ENCODE measurements around the gene GTF3A. TPM values are rescaled to one million over a fixed set of nuclear protein-coding genes. Genes with fewer than 3 reads are reported as not detected.

GTF3A gene
- total RNA-seq, 1 experiment from 2014 or later: 126 TPM

- Histone ChIP-seq H3K9me3 (ENCODE audit: low read depth, low read length, poor library complexity, severe bottlenecking) (no peaks in the 10 kb centered on the region), H3K4me1 (ENCODE audit: insufficient read depth, low read length, poor library complexity, severe bottlenecking) (no peaks in the 10 kb centered on the region), H3K27me3 (replicated peaks; ENCODE audit: insufficient read depth, low read depth, low read length, poor library complexity) (peaks cover 4% of the 10 kb centered on the region), H3K36me3 (ENCODE audit: insufficient read depth, low read length, poor library complexity, severe bottlenecking) (no peaks in the 10 kb centered on the region), H3K4me3 (ENCODE audit: low read depth, low read length, poor library complexity, severe bottlenecking) (no peak overlapping the region), H3K27ac (ENCODE audit: low read depth, low read length, poor library complexity, severe bottlenecking) (no peak overlapping the region)
- TF ChIP-seq EZH2 (IDR thresholded peaks at IDR 0.05; ENCODE audit: borderline replicate concordance, low read depth, low read length, poor library complexity, severe bottlenecking): no peak
- TF ChIP-seq CTCF (conservative IDR thresholded peaks at IDR 0.05; ENCODE audit: low read depth, low read length): no peak
- ChIA-PET CTCF (no interaction called here), POLR2A (ENCODE audit: low non-redundant PET) (no interaction called here)
- BruUV-seq (replicated peaks): no TSS peak
- DNase-seq (ENCODE audit: low spot score): no peak
- intact Hi-C loops (cut with micrococcal nuclease; ENCODE audit: unreplicated experiment): no loop called here
Measured at GRCh38 chr13:27470075-27470820, 45.8 kb downstream of the GTF3A start.

- Histone ChIP-seq H3K27ac (ENCODE audit: low read depth, low read length, poor library complexity, severe bottlenecking) (no peak overlapping the region), H3K4me3 (ENCODE audit: low read depth, low read length, poor library complexity, severe bottlenecking) (no peak overlapping the region), H3K27me3 (replicated peaks; ENCODE audit: insufficient read depth, low read depth, low read length, poor library complexity) (peaks cover 4% of the 10 kb centered on the region), H3K4me1 (ENCODE audit: insufficient read depth, low read length, poor library complexity, severe bottlenecking) (no peaks in the 10 kb centered on the region), H3K9me3 (ENCODE audit: low read depth, low read length, poor library complexity, severe bottlenecking) (no peaks in the 10 kb centered on the region), H3K36me3 (ENCODE audit: insufficient read depth, low read length, poor library complexity, severe bottlenecking) (no peaks in the 10 kb centered on the region)
- ChIA-PET POLR2A (ENCODE audit: low non-redundant PET) (no interaction called here), CTCF (no interaction called here)
- intact Hi-C loops (cut with micrococcal nuclease; ENCODE audit: unreplicated experiment): no loop called here
- BruUV-seq (replicated peaks): no TSS peak
- DNase-seq (ENCODE audit: low spot score): no peak
- TF ChIP-seq CTCF (conservative IDR thresholded peaks at IDR 0.05; ENCODE audit: low read depth, low read length) (no peak), EZH2 (IDR thresholded peaks at IDR 0.05; ENCODE audit: borderline replicate concordance, low read depth, low read length, poor library complexity, severe bottlenecking) (no peak)
Measured at GRCh38 chr13:27472441-27472840, 48.0 kb downstream of the GTF3A start.

DNA sequence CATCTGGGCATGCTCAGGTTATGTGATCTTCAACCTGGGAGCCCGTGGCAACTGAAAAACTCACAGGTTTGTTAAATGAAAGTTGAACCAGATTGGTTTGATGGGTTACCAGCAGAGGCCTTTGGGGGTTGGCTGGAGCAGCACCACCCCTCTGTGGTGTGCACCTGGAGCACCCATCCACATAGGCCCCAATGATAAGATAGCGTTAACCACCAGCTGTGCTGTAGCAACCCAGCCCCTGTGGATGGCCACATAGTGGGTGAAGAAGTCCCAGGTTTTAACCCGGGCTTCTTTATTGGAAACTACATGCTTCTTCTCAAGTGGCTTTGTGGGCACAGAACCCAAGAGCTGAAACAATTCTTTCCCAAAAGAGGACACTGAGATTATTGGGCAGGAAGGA, 48.5 kb downstream of the GTF3A start:
- Histone ChIP-seq H3K36me3 (ENCODE audit: insufficient read depth, low read length, poor library complexity, severe bottlenecking) (no peaks in the 10 kb centered on the region), H3K9me3 (ENCODE audit: low read depth, low read length, poor library complexity, severe bottlenecking) (no peaks in the 10 kb centered on the region), H3K27me3 (replicated peaks; ENCODE audit: insufficient read depth, low read depth, low read length, poor library complexity) (peaks cover 4% of the 10 kb centered on the region), H3K4me3 (ENCODE audit: low read depth, low read length, poor library complexity, severe bottlenecking) (no peak overlapping the region), H3K27ac (ENCODE audit: low read depth, low read length, poor library complexity, severe bottlenecking) (no peak overlapping the region), H3K4me1 (ENCODE audit: insufficient read depth, low read length, poor library complexity, severe bottlenecking) (no peaks in the 10 kb centered on the region)
- no peak for DNase-seq (ENCODE audit: low spot score)
- ChIA-PET POLR2A (ENCODE audit: low non-redundant PET) (no interaction called here), CTCF (no interaction called here)
- no peak for TF ChIP-seq EZH2 (IDR thresholded peaks at IDR 0.05; ENCODE audit: borderline replicate concordance, low read depth, low read length, poor library complexity, severe bottlenecking)
- intact Hi-C loops (cut with micrococcal nuclease; ENCODE audit: unreplicated experiment): no loop called here
- BruUV-seq (replicated peaks): no TSS peak

DNA sequence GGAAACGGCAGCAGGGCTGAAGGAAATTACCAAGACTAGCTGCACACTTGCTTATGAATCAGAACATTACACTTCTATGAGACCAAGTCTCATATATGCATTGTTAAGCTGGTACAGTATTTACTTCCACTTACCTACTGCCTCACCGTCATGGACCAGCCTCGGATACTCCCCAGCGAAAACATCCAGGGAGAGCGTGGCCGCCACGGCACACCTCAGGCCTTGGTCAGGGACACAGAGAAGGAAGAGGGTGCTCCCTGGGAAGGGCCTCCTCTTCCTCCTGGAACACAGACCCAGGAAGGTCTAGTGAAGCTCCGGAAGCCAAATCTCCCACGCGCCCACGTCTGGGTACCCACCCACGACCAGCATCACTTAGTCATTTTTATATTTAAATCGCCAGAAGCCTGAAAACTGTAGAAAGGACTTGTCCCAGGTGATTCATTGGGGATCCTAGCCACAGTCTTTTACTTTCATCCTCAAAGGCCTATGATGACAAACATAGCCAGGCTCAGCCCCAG, 50.4 kb downstream of the GTF3A start:
- Histone ChIP-seq H3K9me3 (ENCODE audit: low read depth, low read length, poor library complexity, severe bottlenecking) (no peaks in the 10 kb centered on the region), H3K4me1 (ENCODE audit: insufficient read depth, low read length, poor library complexity, severe bottlenecking) (no peaks in the 10 kb centered on the region), H3K27ac (ENCODE audit: low read depth, low read length, poor library complexity, severe bottlenecking) (no peak overlapping the region), H3K4me3 (ENCODE audit: low read depth, low read length, poor library complexity, severe bottlenecking) (no peak overlapping the region), H3K36me3 (ENCODE audit: insufficient read depth, low read length, poor library complexity, severe bottlenecking) (no peaks in the 10 kb centered on the region), H3K27me3 (replicated peaks; ENCODE audit: insufficient read depth, low read depth, low read length, poor library complexity) (no peaks in the 10 kb centered on the region)
- ChIA-PET CTCF (no interaction called here), POLR2A (ENCODE audit: low non-redundant PET) (no interaction called here)
- TF ChIP-seq CTCF (conservative IDR thresholded peaks at IDR 0.05; ENCODE audit: low read depth, low read length) (no peak), EZH2 (IDR thresholded peaks at IDR 0.05; ENCODE audit: borderline replicate concordance, low read depth, low read length, poor library complexity, severe bottlenecking) (no peak)
- BruUV-seq (replicated peaks): no TSS peak
- intact Hi-C loops (cut with micrococcal nuclease; ENCODE audit: unreplicated experiment): no loop called here
- DNase-seq (ENCODE audit: low spot score): no peak
